Stimulated activated CD8-positive, alpha-beta memory T cell treated with anti-CD3 and anti-CD28 coated beads, Interleukin-4, amount 100 ng/mL, for 24 hours (primary cell): ENCODE data around the gene SUGT1.
"Not testable (repeated sequence)": the region's sequence is repeated elsewhere in the genome, so short reads cannot be mapped to it uniquely, and the experiment has no call there.

Source experiments
- DNase-seq: peaks from one replicate; pipeline ENCODE4 v3.0.0-alpha.2; 2020; ENCODE audit warnings: low read depth

Gene SUGT1

GRCh38 chr13:52652196-52652979, at the start of gene SUGT1:
Gene SUGT1, plus strand, starts transcription at chr13:52652836. Its CDS starts 85 bp downstream, at chr13:52652921.
- peak; percentile 94 for DNase-seq

GRCh38 chr13:52603316-52603715, 49.3 kb upstream of the SUGT1 start:
- not testable (repeated sequence) for DNase-seq

- not testable (repeated sequence) for DNase-seq
These were observed 46.5 kb upstream of the SUGT1 start for GRCh38 chr13:52606126-52606525.

- DNase-seq: not testable (repeated sequence)
These were observed 45.8 kb upstream of the SUGT1 start for GRCh38 chr13:52606795-52607194.

GRCh38 chr13:52608184-52608583, 44.5 kb upstream of the SUGT1 start:
- not testable (repeated sequence) for DNase-seq

GRCh38 chr13:52609013-52609606, 43.5 kb upstream of the SUGT1 start:
- not testable (repeated sequence) for DNase-seq

GRCh38 chr13:52610158-52610557, 42.5 kb upstream of the SUGT1 start:
- not testable (repeated sequence) for DNase-seq

- no peak for DNase-seq
These were observed 37.4 kb upstream of the SUGT1 start for GRCh38 chr13:52615134-52615801.

- no peak for DNase-seq
These were observed 36.8 kb upstream of the SUGT1 start for GRCh38 chr13:52615812-52616211.

- peak; percentile 75 for DNase-seq
These were observed 35.3 kb upstream of the SUGT1 start for GRCh38 chr13:52617070-52618060.

GRCh38 chr13:52631083-52631690, 21.4 kb upstream of the SUGT1 start:
- DNase-seq: not testable (repeated sequence)

- DNase-seq: no peak
These were observed 13.8 kb upstream of the SUGT1 start for GRCh38 chr13:52638666-52639328.

- DNase-seq: no peak
These were observed 10.5 kb upstream of the SUGT1 start, which contains the start of gene HNRNPA1L2 for GRCh38 chr13:52642131-52642530. Gene HNRNPA1L2, plus strand, starts transcription at chr13:52642431. Its CDS starts 62 bp downstream, at chr13:52642493.

- DNase-seq: no peak
These were observed 8.5 kb upstream of the SUGT1 start for GRCh38 chr13:52644108-52644507.

- DNase-seq: no peak
These were observed 5.7 kb upstream of the SUGT1 start for GRCh38 chr13:52646967-52647366.

- no peak for DNase-seq
These were observed 1.9 kb upstream of the SUGT1 start for GRCh38 chr13:52650731-52651130.

- no peak for DNase-seq
These were observed 790 bp upstream of the SUGT1 start for GRCh38 chr13:52651897-52652195.

- no peak for DNase-seq
These were observed 306 bp downstream of the SUGT1 start for GRCh38 chr13:52652980-52653303.

- no peak for DNase-seq
These were observed 6.7 kb downstream of the SUGT1 start for GRCh38 chr13:52659340-52659739.

GRCh38 chr13:52664272-52664671, 11.6 kb downstream of the SUGT1 start:
- no peak for DNase-seq

- DNase-seq: no peak
These were observed 12.7 kb downstream of the SUGT1 start for GRCh38 chr13:52665325-52665724.
